Body of pancreas (tissue), 4 donors: ENCODE measurements around the gene CTIF. TPM values are rescaled to one million over a fixed set of nuclear protein-coding genes. Genes with fewer than 3 reads are reported as not detected.

ENCODE experiments used
- ATAC-seq: fragments of 150-250 bp; one replicate; pipeline ENCODE4 v1.9.1; 2016
- DNase-seq, 4 donors: peaks; one replicate each; pipeline ENCODE4 v3.0.0-alpha.2; 2019
- H3K27ac ChIP-seq, 4 donors: fragments of 200-600 bp; sonication (generic); 1 replicate in 3 of 4; 2 replicates in 1 of 4; pipeline versions ENCODE4 v1.5.1 to v1.6.1; 2016 to 2019; ENCODE audit warnings: mild to moderate bottlenecking in 1 of 4, mixed read lengths in 1 of 4, moderate library complexity in 1 of 4
- H3K27me3 ChIP-seq, 2 donors: fragments of 200-600 bp; sonication (generic); one replicate each; pipeline ENCODE4 v1.6.0; 2016; ENCODE audit warnings: mild to moderate bottlenecking in 1 of 2
- H3K36me3 ChIP-seq, 2 donors: fragments of 200-600 bp; sonication (generic); replicated peaks in 1 of 2; 2 replicates each; pipeline ENCODE4 v1.5.1; 2016; ENCODE audit warnings: low read depth in 2 of 2; ENCODE audit not compliant: insufficient read depth in 1 of 2
- H3K4me1 ChIP-seq: fragments of 200-600 bp; sonication (generic); one replicate; pipeline ENCODE4 v1.6.0; 2016
- H3K4me3 ChIP-seq, 2 donors: fragments of 200-600 bp; sonication (generic); 1 replicate in 1 of 2; 2 replicates in 1 of 2; pipeline ENCODE4 v1.5.1; 2016 to 2019
- H3K9me3 ChIP-seq, 3 donors: fragments of 200-600 bp; sonication (generic); 1 replicate in 2 of 3; 2 replicates in 1 of 3; pipeline ENCODE4 v1.5.1; 2016
- CTCF ChIP-seq, 7 experiments: fragments of 450-650 bp in 4 of 7; fragments of 200-600 bp in 3 of 7; sonication (generic) in 3 of 7; IDR thresholded peaks; one replicate each; pipeline ENCODE4 v1.5.1; 2016 to 2019; ENCODE audit warnings: antibody characterized with exemption in 7 of 7
- POLR2A ChIP-seq, 3 donors: fragments of 450-650 bp; IDR thresholded peaks; one replicate each; pipeline ENCODE4 v1.6.1; 2016; ENCODE audit warnings: antibody characterized with exemption in 3 of 3, mild to moderate bottlenecking in 2 of 3
- WGBS, 2 donors: methylation state at CpG; one replicate each; pipeline ENCODE4 v1.1.5; 2017; 5-methylcytosine and 5-hydroxymethylcytosine counted together
- intact Hi-C: fragments of 100-400 bp; cut with DNase I; formaldehyde crosslinking; loops from one replicate; pipeline ENCODE4 v1.15.1; 2023
- total RNA-seq, 2 donors: library from RNA; depleted of rRNA; stranded (reverse); fragments of >200 nt; gene quantifications; one replicate each; pipeline ENCODE4 v1.1.0, GENCODE V29; 2016

Gene CTIF
- total RNA-seq, 2 donors from 2014 or later = 18.7 to 24.4 TPM

DNA sequence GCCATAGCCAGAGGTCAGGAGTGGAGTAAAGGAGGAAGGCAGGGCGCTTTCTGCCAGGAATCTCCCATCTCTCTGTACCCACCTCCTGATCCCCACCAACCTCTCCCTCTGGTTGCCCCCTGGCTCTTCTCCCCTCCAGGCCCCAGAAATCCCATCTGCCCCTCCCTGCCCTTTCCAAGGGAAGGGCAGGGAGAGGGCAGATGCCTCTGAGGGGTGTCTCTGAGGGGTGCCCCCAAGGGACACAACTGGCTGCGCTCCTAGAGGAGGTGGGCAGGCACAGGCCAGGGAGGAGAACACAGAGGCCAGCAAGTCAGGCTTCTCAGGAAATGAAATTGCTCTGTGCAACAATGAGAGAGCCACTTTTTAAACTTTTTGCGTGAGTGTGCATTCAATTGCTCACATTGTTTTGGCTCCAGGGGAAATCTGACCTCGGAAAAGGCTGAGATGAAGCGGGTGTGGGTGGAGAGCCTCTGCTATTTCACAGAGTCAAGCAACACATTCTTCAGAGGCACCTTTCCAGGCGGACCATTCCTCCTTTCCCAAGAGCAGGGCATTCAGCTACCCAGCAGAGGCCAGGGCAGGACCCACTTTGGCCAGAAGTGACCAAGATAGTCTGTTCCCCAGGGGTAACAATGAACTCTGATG lies 286.4 kb downstream of the CTIF start:
- intact Hi-C loops = no loop called here
- DNase-seq (no peak), ATAC-seq (peak; percentile 35)
- H3K4me1 ChIP-seq = no peaks in the 10 kb centered on the region
- WGBS, 2 donors = 77 to 83% methylated on average over 6 of the region's 6 CpGs
- no peaks in the 10 kb centered on the region for H3K27me3 ChIP-seq
- no peaks in the 10 kb centered on the region for H3K36me3 ChIP-seq
- no peaks in the 10 kb centered on the region for H3K9me3 ChIP-seq
- TF ChIP-seq POLR2A (IDR thresholded peaks at IDR 0.05) = no peak
- no peak overlapping the region for H3K4me3 ChIP-seq
- H3K27ac ChIP-seq = peak overlapping the region in 1 of 4 donors; percentile 13

GRCh38 chr18:48826271-48826670 lies 287.4 kb downstream of the CTIF start:
- no peaks in the 10 kb centered on the region for H3K9me3 ChIP-seq
- H3K4me3 ChIP-seq = no peak overlapping the region
- H3K27me3 ChIP-seq = no peaks in the 10 kb centered on the region
- intact Hi-C loops = no loop called here
- no peak overlapping the region for H3K27ac ChIP-seq
- no peaks in the 10 kb centered on the region for H3K36me3 ChIP-seq
- WGBS, 2 donors = 85 to 87% methylated on average over 7 of the region's 7 CpGs
- ATAC-seq (no peak), DNase-seq (no peak)
- TF ChIP-seq CTCF (IDR thresholded peaks at IDR 0.05) = no peak
- TF ChIP-seq POLR2A (IDR thresholded peaks at IDR 0.05) = no peak
- H3K4me1 ChIP-seq = no peaks in the 10 kb centered on the region

DNA sequence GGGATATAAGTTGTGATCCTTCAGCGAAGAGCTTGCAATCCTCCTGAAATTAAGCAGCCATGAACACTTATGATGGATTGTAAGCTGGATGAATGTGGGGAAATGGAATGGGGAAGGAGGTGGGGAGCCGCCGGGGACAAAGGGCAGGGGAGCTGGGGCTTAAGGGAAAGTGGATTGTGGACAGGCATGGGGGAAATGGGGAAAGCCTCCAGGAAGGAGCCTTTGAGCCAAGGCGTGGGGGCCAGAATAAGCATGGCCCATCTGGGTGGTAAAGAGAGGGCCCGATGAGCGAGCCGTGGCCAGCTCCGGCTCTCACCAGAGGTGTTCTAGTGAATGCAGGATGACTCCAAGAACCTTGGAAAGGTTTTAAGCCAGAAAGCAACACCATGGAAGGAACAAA lies 288.0 kb downstream of the CTIF start:
- WGBS, 2 donors = 94 to 96% methylated on average over 8 of the region's 8 CpGs
- intact Hi-C loops = no loop called here
- Histone ChIP-seq H3K4me1 (no peaks in the 10 kb centered on the region), H3K36me3 (no peaks in the 10 kb centered on the region), H3K27me3 (no peaks in the 10 kb centered on the region), H3K4me3 (no peak overlapping the region), H3K27ac (no peak overlapping the region), H3K9me3 (no peaks in the 10 kb centered on the region)
- TF ChIP-seq POLR2A (IDR thresholded peaks at IDR 0.05) = no peak
- no peak for TF ChIP-seq CTCF (IDR thresholded peaks at IDR 0.05)
- DNase-seq (no peak), ATAC-seq (no peak)

- 76 to 85% methylated on average over 20 to 21 of the region's 21 CpGs for WGBS, 2 donors
- intact Hi-C loops = no loop called here
- peak; percentile 54 for ATAC-seq
- TF ChIP-seq CTCF (IDR thresholded peaks at IDR 0.05) (no peak), POLR2A (IDR thresholded peaks at IDR 0.05) (no peak)
- Histone ChIP-seq H3K4me1 (peaks cover 3% of the 10 kb centered on the region), H3K4me3 (no peak overlapping the region), H3K36me3 (no peaks in the 10 kb centered on the region), H3K9me3 (no peaks in the 10 kb centered on the region), H3K27me3 (no peaks in the 10 kb centered on the region), H3K27ac (no peak overlapping the region)
- no peak for DNase-seq
Observed at GRCh38 chr18:48827291-48828193, 288.7 kb downstream of the CTIF start.

GRCh38 chr18:48828194-48828545 lies 289.3 kb downstream of the CTIF start:
- intact Hi-C loops = no loop called here
- 66 to 75% methylated on average over 3 of the region's 3 CpGs for WGBS, 2 donors
- ATAC-seq (no peak), DNase-seq (no peak)
- Histone ChIP-seq H3K27me3 (no peaks in the 10 kb centered on the region), H3K4me1 (peaks cover 9% of the 10 kb centered on the region), H3K36me3 (no peaks in the 10 kb centered on the region), H3K4me3 (no peak overlapping the region), H3K27ac (no peak overlapping the region), H3K9me3 (no peaks in the 10 kb centered on the region)
- no peak for TF ChIP-seq POLR2A (IDR thresholded peaks at IDR 0.05)
- TF ChIP-seq CTCF (IDR thresholded peaks at IDR 0.05) = no peak
